Hematopoietic multipotent progenitor cell treated with erythropoietin and hydrocortisone succinate and interleukin-3 and kit ligand, for 15 days (in vitro differentiated cells): ENCODE measurements around the gene SLC39A7.

Experiments
- DNase-seq: peaks from one replicate; pipeline ENCODE4 v3.0.0-alpha.2; 2015; ENCODE audit warnings: low spot score

The SLC39A7 gene

GRCh38 chr6:33190504-33191107 is 10.1 kb upstream of the SLC39A7 start:
- DNase-seq: no peak

DNA sequence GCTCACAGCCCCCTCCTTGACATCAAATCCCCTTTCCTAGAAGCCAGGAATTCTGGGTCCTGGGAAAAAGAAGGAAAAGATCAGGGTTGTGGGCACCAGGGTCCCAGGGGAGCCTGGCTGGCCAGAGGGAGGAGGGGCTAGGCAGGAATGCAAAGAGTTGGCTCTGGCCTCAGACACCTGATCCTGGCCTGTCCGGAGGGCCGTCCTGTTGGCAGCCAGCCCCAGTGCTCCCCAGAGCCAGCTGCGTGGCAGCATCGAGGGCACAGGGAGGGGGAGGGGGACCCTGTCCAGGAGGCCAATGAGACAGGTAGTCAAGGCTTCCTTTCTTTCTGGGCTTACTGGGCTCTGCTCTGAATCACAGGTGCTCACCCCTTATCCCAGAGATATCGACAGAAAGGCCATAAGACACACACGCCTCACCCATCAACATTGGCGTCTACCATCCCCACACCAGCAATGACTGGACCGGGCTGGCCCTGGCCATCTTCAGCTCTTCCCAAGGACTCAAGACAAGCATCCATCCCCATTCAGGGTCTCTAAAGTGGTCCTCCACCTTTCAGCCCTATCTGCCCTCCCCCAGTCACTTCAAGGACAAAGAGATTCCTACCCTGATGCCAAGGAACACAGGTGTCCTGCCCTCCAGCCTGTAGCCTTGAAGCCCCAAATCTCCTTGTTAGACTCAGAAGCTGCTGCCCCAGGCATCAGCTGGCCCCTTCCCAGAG is 9.1 kb upstream of the SLC39A7 start:
- DNase-seq: no peak

- DNase-seq: no peak
These were observed 8.5 kb upstream of the SLC39A7 start, which contains the start of gene COL11A2 for GRCh38 chr6:33192105-33192646. Gene COL11A2 (minus strand): TSS chr6:33192467. CDS start chr6:33192240, 227 bp downstream.

GRCh38 chr6:33192671-33193602 is 7.7 kb upstream of the SLC39A7 start:
- DNase-seq: no peak

DNA sequence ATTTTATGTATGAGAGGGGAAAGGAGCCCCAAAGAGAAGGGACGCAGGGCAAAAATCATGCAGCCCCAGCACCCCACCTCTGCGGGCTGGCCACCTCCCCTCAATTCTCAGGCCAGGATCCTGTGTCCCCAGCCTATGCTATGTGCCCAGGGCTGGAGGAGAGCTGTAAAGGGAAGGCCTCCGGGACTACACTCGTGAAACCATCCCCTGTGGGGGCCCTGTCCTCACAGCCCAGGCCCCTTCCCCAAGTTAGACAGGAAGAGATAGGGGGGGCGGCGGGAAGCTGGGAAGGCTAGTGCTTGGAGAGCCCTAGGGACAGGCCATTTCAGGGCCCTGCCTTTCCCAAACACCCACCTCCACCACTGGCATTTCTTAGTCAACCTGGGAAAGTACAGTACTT is 7.0 kb upstream of the SLC39A7 start:
- DNase-seq: no peak

GRCh38 chr6:33194431-33194979 is 6.2 kb upstream of the SLC39A7 start:
- no peak for DNase-seq

- no peak for DNase-seq
These were observed 5.1 kb upstream of the SLC39A7 start for GRCh38 chr6:33195304-33196165.

DNA sequence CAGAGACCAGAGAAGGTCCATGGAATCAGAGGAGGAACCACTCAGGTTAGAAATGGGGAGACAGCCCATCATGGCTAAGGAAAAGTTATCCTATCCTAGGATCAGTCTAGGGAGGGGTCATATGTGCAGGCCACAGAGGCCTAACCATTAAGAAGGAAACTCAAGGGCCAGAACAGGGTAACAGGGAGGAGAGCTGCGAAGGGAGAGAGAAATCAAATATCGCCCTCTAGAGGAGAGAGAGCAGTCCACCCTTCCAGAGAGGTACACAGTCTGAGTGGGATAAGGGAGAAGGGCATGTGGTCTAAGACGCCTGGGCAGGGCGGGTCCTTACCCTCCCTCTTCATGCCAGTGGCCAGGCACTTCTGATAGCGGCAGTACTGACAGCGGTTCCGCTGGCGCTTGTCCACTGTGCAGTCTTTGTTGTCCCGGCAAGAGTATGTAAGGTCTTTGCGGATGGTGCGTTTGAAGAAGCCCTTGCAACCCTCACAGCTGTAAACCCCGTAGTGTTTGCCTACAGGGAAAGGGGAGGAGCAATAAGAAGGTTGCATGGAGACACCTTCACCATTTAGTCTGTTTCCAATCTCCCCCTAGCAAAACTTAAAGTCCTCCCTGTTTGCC is 3.1 kb upstream of the SLC39A7 start:
- DNase-seq: peak; percentile 84

DNA sequence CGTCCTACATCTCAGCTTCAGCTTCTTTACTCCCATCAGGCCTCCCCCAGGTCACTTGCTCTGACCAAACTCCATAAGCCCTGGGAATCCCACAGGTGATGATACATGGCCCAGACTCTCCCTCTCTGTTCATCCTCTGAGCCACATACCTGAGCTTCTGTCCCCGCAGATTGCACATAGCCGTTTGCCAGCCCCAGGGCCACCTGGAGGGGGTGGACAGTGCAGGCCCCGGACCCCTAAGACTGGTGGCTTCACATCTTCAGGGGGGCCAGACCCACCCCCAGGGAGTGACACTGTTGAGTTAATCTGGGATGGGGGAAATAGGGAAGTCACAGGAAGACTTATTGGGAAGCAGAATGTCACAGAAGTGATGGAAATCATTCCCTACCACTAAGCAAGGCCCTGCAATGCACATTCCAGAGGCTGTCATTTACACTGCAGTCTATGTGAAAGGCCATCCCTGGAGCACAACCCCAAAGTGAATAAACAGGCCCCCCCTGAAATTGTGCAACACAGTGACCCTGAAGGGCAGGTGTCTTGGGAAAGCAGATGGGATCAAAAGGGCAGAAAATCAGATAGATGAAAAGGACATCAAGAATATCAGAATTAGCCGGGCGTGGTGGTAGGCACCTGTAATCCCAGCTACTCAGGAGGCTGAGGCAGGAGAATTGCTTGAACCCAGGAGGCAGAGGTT is 2.4 kb upstream of the SLC39A7 start:
- no peak for DNase-seq

DNA sequence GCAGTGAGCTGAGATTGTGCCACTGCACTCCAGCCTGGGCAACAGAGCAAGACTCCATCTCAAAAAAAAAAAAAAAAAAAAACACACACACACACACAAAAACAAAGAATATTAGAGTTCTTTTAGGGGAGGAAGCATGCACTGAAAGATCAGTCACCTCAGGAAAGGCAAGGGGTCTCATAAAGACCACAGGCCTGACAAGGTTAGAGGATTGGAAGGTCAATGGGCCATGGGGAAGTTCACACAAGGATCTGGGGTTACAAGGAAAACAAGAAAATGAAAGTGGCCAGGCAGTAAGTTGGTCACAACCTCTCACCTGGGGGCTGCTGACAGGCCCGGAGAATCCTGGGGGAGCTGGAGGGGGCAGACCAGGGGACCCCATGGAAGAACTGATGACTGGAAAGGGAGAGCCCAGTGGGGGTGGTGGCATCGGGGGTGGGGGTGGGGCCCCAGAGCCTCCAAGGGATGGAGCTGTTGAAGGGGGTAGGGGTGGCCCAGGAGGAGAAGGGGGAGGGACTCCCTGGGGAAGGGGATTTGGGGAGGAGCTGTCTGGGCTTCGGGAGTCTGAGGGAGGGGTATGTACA is 1.7 kb upstream of the SLC39A7 start:
- DNase-seq: no peak

DNA sequence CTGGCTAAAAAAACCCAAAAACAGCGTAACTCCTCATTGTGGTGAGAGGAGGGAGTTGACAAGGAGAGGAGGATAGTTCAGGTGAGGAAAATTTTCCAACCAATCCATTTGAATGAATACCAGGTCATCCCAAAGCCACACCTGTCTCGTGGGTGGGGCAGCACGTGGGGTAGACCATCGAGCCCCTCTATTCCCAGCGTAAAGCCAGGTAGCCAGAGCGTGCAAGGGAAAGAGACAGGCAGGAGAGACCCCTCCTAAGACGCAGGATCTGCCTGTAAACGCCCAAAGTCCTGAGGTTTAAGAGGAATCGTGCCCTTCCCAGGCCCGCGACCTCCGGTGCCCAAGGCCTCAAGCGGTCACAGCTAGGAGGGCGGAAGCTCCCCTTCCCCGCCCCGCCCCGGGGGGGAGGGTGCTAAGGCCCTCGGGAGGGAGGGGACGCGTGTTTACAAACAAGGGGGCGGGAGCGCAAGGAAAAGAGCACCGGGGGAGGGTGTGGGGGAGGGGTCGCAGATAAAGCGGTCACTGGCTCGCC is 914 bp upstream of the SLC39A7 start:
- peak; percentile 68 for DNase-seq

- DNase-seq: no peak
These were observed 479 bp downstream of the SLC39A7 start for GRCh38 chr6:33201147-33201545.

GRCh38 chr6:33201935-33202334 is 1.3 kb downstream of the SLC39A7 start:
- DNase-seq: no peak

- no peak for DNase-seq
These were observed 2.1 kb downstream of the SLC39A7 start for GRCh38 chr6:33202799-33203198.

DNA sequence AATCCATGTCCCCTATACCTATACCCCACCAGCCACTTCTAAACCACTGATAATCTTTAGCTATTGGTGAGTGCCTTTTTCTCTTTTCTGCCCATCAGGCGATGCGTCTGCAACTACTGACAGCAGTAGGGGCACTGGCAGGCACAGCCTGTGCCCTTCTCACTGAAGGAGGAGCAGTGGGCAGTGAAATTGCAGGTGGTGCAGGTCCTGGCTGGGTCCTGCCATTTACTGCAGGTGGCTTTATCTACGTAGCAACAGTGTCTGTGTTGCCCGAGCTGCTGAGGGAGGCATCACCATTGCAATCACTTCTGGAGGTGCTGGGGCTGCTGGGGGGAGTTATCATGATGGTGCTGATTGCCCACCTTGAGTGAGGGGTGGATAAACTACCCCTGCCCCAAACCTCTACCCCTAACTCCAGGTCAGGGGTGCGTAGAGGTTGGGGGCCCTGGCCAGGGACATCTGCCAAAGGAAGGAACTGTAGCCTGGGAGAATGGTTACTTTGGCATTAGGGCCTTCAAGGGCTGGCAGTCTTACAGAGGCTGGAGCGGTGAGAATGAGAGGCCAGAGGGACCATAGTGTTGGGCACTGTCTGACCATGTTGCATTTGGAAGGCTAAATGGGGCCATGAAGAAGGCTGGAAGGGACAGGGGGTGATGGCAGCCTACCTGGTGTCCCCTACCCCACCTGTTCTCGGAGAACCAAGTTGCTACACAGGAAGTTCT is 2.9 kb downstream of the SLC39A7 start:
- DNase-seq: no peak

- DNase-seq: no peak
These were observed 3.4 kb downstream of the SLC39A7 start for GRCh38 chr6:33204165-33204414.

DNA sequence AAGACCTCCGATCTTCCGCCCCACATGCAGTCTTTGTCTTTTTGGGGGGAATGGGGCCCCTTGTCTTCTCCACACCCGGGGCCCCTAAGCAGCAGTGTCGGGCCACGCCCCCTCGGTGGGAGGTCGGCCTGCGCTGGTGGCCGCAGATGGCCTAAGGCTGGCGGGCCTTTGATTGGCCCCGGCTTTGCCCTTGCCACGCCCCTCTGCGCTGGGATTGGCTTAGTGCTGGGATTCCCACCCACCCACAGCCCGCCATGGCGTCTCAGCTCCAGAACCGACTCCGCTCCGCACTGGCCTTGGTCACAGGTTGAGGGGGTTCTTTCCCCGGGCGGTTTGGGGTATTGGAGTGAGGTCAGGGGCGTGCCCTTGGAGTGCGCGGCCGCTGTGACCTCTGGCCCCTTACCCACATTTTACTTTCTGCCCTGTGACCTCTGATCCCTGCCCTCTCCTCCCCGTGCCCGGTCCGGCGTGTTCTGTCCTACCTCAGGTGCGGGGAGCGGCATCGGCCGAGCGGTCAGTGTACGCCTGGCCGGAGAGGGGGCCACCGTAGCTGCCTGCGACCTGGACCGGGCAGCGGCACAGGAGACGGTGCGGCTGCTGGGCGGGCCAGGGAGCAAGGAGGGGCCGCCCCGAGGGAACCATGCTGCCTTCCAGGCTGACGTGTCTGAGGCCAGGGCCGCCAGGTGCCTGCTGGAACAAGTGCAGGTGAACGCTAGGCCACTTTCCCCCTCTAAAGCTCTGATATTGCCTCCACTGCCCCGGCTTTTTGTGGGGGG is 3.9 kb downstream of the SLC39A7 start, which contains the start of gene HSD17B8:
Gene HSD17B8 (plus strand): TSS at position 241 of the 776 bp plus-strand sequence. CDS start 14 bp downstream, at position 255.
- DNase-seq: peak; percentile 92
